Gastroesophageal sphincter (tissue), 4 donors: ENCODE results near the gene FRRS1L. TPM values are rescaled to one million over a fixed set of nuclear protein-coding genes. Genes with fewer than 3 reads are reported as not detected.

Source experiments
- ATAC-seq: fragments of 150-250 bp; one replicate; pipeline ENCODE4 v1.9.1; 2016; ENCODE audit warnings: mild to moderate bottlenecking, moderate library complexity
- H3K27ac ChIP-seq, 4 donors: fragments of 200-600 bp; sonication (generic) in 3 of 4; 1 replicate in 3 of 4; 2 replicates in 1 of 4; pipeline ENCODE4 v1.5.1; 2016 to 2019
- H3K27me3 ChIP-seq: fragments of 200-600 bp; sonication (generic); one replicate; pipeline ENCODE4 v1.5.1; 2019
- H3K36me3 ChIP-seq, 2 donors: fragments of 200-600 bp; sonication (generic); one replicate each; pipeline ENCODE4 v1.5.1; 2019; ENCODE audit warnings: control low read depth in 1 of 2
- H3K4me1 ChIP-seq, 3 donors: fragments of 200-600 bp; sonication (generic); 1 replicate in 2 of 3; 2 replicates in 1 of 3; pipeline ENCODE4 v1.5.1; 2016 to 2019; ENCODE audit warnings: control low read depth in 2 of 3
- H3K4me3 ChIP-seq, 2 donors: fragments of 200-600 bp; sonication (generic); one replicate each; pipeline ENCODE4 v1.5.1; 2019; ENCODE audit warnings: mild to moderate bottlenecking in 1 of 2, moderate library complexity in 1 of 2
- H3K9me3 ChIP-seq, 3 donors: fragments of 200-600 bp; sonication (generic); one replicate each; pipeline ENCODE4 v1.5.1; 2017 to 2019; ENCODE audit warnings: control low read depth in 2 of 3
- EP300 ChIP-seq: sonication (generic); formaldehyde crosslinking; IDR thresholded peaks from one replicate; pipeline ENCODE4 v1.6.1; 2017; ENCODE audit warnings: antibody characterized with exemption, mild to moderate bottlenecking
- POLR2A ChIP-seq, 2 donors: fragments of 450-650 bp; IDR thresholded peaks; one replicate each; pipeline ENCODE4 v1.6.1; 2017; ENCODE audit warnings: antibody characterized with exemption in 2 of 2, mild to moderate bottlenecking in 2 of 2, moderate library complexity in 1 of 2
- POLR2AphosphoS5 ChIP-seq: sonication (generic); formaldehyde crosslinking; IDR thresholded peaks from one replicate; pipeline ENCODE4 v1.6.1; 2017; ENCODE audit warnings: antibody characterized with exemption
- WGBS, 2 donors: methylation state at CpG; one replicate each; pipeline ENCODE4 v1.1.5; 2018; ENCODE audit warnings: low coverage in 1 of 2; 5-methylcytosine and 5-hydroxymethylcytosine counted together
- small RNA-seq, 4 donors: library from RNA; depleted of rRNA; stranded (forward); fragments of <200 nt; gene quantifications; one replicate each; pipeline ENCODE3, GENCODE V24; 2016
- total RNA-seq, 4 donors: library from RNA; depleted of rRNA; stranded (reverse); fragments of >200 nt; gene quantifications; one replicate each; pipeline ENCODE4 v1.1.0, GENCODE V29; 2016
- TF ChIP-seq, protein P1 (sequence below), 4 experiments: fragments of 200-600 bp in 2 of 4; fragments of 450-650 bp in 2 of 4; sonication (generic) in 1 of 4; IDR thresholded peaks; one replicate each; pipeline ENCODE4 v1.5.1; 2017 to 2019; ENCODE audit warnings: antibody characterized with exemption in 4 of 4, mild to moderate bottlenecking in 2 of 4, moderate library complexity in 2 of 4

FRRS1L gene
- total RNA-seq, 4 donors from 2014 or later = 4.6 to 11.5 (median 10.1) TPM

DNA sequence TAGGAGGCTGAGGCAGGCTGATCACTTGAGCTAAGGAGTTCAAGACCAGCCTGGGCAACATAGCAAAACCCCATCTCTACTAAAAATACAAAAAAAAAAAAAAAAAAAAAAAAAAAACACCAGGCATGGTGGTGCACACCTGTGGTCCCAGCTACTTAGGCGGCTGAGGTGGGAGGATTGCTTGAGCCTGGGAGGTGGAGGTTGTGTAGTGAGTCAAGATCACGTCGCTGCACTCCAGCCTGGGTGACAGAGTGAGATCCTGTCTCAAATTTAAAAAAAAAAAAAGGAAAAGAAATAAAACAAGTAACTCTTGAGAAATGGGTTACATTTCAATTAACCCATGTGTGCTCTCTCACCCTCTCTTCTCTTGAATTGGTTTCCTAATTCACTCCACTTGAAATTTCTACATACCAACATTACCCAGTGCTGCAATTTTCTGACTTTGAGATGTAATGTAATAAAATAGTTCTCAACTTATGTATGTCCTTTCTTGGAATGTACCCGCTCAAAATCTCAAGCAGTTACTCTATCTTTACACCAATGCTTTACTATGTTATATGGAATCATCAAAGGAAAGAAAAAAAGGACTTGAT is 83.1 kb downstream of the FRRS1L start:
- 97 to 100% methylated on average over 4 of the region's 4 CpGs for WGBS, 2 donors
- TF ChIP-seq POLR2A (IDR thresholded peaks at IDR 0.05) (no peak), EP300 (no peak), POLR2AphosphoS5 (no peak)
- TF ChIP-seq, protein P1, sequence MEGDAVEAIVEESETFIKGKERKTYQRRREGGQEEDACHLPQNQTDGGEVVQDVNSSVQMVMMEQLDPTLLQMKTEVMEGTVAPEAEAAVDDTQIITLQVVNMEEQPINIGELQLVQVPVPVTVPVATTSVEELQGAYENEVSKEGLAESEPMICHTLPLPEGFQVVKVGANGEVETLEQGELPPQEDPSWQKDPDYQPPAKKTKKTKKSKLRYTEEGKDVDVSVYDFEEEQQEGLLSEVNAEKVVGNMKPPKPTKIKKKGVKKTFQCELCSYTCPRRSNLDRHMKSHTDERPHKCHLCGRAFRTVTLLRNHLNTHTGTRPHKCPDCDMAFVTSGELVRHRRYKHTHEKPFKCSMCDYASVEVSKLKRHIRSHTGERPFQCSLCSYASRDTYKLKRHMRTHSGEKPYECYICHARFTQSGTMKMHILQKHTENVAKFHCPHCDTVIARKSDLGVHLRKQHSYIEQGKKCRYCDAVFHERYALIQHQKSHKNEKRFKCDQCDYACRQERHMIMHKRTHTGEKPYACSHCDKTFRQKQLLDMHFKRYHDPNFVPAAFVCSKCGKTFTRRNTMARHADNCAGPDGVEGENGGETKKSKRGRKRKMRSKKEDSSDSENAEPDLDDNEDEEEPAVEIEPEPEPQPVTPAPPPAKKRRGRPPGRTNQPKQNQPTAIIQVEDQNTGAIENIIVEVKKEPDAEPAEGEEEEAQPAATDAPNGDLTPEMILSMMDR (IDR thresholded peaks at IDR 0.05) = no peak
- no peaks in the 10 kb centered on the region for H3K27me3 ChIP-seq
- no peak overlapping the region for H3K4me3 ChIP-seq
- H3K36me3 ChIP-seq = peaks cover 0 to 70% of the 10 kb centered on the region in 2 donors
- H3K9me3 ChIP-seq = no peaks in the 10 kb centered on the region
- ATAC-seq = no peak
- H3K4me1 ChIP-seq = peaks cover 0 to 12% (median 0%) of the 10 kb centered on the region in 3 donors
- no peak overlapping the region for H3K27ac ChIP-seq

DNA sequence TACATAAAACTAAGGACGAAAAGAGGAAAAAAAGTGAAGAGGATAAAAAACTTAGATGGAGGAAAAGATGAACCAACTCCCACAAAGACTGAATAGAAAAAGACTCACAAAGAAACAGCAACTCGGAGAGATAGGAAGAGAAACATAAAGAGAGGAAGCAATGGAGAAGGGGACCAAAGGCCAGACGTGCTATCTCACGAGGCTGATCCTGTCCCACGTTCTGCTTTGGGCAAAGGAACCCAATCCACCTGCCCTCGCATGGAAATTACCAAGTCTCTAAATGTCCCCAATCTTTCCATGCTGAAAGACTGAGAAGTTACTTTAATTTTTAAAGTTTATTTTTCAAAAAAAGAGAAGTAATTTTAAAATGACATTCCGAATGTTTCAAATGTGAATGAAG is 83.9 kb downstream of the FRRS1L start:
- no peak overlapping the region for H3K27ac ChIP-seq
- H3K9me3 ChIP-seq = no peaks in the 10 kb centered on the region
- peaks cover 0 to 70% of the 10 kb centered on the region in 2 donors for H3K36me3 ChIP-seq
- H3K27me3 ChIP-seq = no peaks in the 10 kb centered on the region
- 86 to 88% methylated on average over 6 to 7 of the region's 7 CpGs for WGBS, 2 donors
- H3K4me1 ChIP-seq = peaks cover 0 to 19% (median 2%) of the 10 kb centered on the region in 3 donors
- TF ChIP-seq EP300 (no peak), POLR2AphosphoS5 (no peak), POLR2A (IDR thresholded peaks at IDR 0.05) (no peak)
- TF ChIP-seq, protein P1 (IDR thresholded peaks at IDR 0.05) = no peak
- H3K4me3 ChIP-seq = no peak overlapping the region
- no peak for ATAC-seq

GRCh38 chr9:109082091-109082620 is 84.9 kb downstream of the FRRS1L start:
- Histone ChIP-seq H3K36me3 (peaks cover 0 to 70% of the 10 kb centered on the region in 2 donors), H3K4me1 (peaks cover 0 to 27% (median 2%) of the 10 kb centered on the region in 3 donors), H3K9me3 (no peaks in the 10 kb centered on the region), H3K27me3 (no peaks in the 10 kb centered on the region), H3K27ac (no peak overlapping the region), H3K4me3 (no peak overlapping the region)
- no peak for ATAC-seq
- WGBS, 2 donors = 49 to 55% methylated on average over 2 of the region's 2 CpGs
- TF ChIP-seq POLR2AphosphoS5 (no peak), EP300 (no peak), POLR2A (IDR thresholded peaks at IDR 0.05) (no peak)
- TF ChIP-seq, protein P1 (IDR thresholded peaks at IDR 0.05) = no peak

Small RNAs within 50 kb of the gene (small RNA-seq; reads per million reads assigned to genes)
- gene RNU6-984P = 0 reads per million in 4 donors

Other genes with a start within 250 kb of the FRRS1L start
- 10 to 100 TPM; 15.2 to 23.3 (median 18.9) TPM for gene ELP1, start 233.1 kb downstream of the FRRS1L start, total RNA-seq
- 10 to 100 TPM in 2 of 4 donors, 1 to 10 TPM in 2; 7.1 to 28.1 (median 9.5) TPM for gene ABITRAM, start 232.8 kb downstream of the FRRS1L start, total RNA-seq
- gene CTNNAL1, start 153.8 kb downstream of the FRRS1L start, total RNA-seq = 100 to 1,000 TPM in 1 of 4 donors, 10 to 100 TPM in 3; 66.3 to 111 (median 83.1) TPM
- gene TMEM245, start 47.3 kb downstream of the FRRS1L start, total RNA-seq = 100 to 1,000 TPM; 130 to 180 (median 142) TPM
- 1 to 10 TPM in 3 of 4 donors, not detected in 1; 1.2 to 1.7 (median 1.4) TPM for gene EPB41L4B, start 153.8 kb upstream of the FRRS1L start, total RNA-seq